K562 (cell line): ENCODE measurements around the gene EPO. TPM values are rescaled to one million over a fixed set of nuclear protein-coding genes. Genes with fewer than 3 reads are reported as not detected.

Source experiments
- CBFA2T2 ChIP-seq: fragments of 450-650 bp; conservative IDR thresholded peaks from 2 replicates; pipeline ENCODE4 v1.6.1; 2017; ENCODE audit warnings: mild to moderate bottlenecking
- CHD4 ChIP-seq: fragments of 200-600 bp; sonication (generic); IDR thresholded peaks from 3 replicates; pipeline ENCODE4 v1.6.1; 2012; ENCODE audit warnings: low read depth, mild to moderate bottlenecking, mixed read lengths, low read length, inconsistent platforms; ENCODE audit not compliant: insufficient read depth, insufficient replicate concordance, poor library complexity, severe bottlenecking
- FOXJ3 ChIP-seq: sonication (generic); formaldehyde crosslinking; IDR thresholded peaks from 2 replicates; pipeline ENCODE4 v1.4.0; 2020; ENCODE audit warnings: mild to moderate bottlenecking, missing genetic modification reagents
- FOXK2 ChIP-seq, 2 experiments: fragments of 450-650 bp; IDR thresholded peaks in 1 of 2; conservative IDR thresholded peaks in 1 of 2; 2 replicates each; pipeline ENCODE4 v1.6.1; 2016; ENCODE audit warnings: low read depth in 2 of 2, mild to moderate bottlenecking in 1 of 2
- HDAC1 ChIP-seq, 2 experiments: fragments of 450-650 bp; IDR thresholded peaks; 2 replicates each; pipeline ENCODE4 v1.6.1; 2016 to 2017; ENCODE audit warnings: inconsistent platforms in 1 of 2, mild to moderate bottlenecking in 1 of 2, moderate library complexity in 1 of 2
- HNRNPLL ChIP-seq: fragments of 200-400 bp; formaldehyde crosslinking; IDR thresholded peaks from 2 replicates; pipeline ENCODE4 v1.6.1; 2017; ENCODE audit warnings: low read length, low read depth, mild to moderate bottlenecking; ENCODE audit not compliant: poor library complexity, severe bottlenecking
- JUN ChIP-seq, 2 experiments: sonication (generic) in 1 of 2; formaldehyde crosslinking in 1 of 2; IDR thresholded peaks; 2 replicates each; pipeline versions ENCODE4 v1.6.1 to v1.8.0; 2012 to 2022; ENCODE audit warnings: borderline replicate concordance in 2 of 2, mild to moderate bottlenecking in 2 of 2, improper control_type of control experiment in 1 of 2, low read depth in 1 of 2, low read length in 1 of 2, missing genetic modification reagents in 1 of 2
- MLX ChIP-seq, 2 experiments: fragments of 450-650 bp in 1 of 2; sonication (generic) in 1 of 2; formaldehyde crosslinking; conservative IDR thresholded peaks; 2 replicates each; pipeline versions ENCODE4 v1.4.0 to v1.8.1; 2020 to 2022; ENCODE audit warnings: mild to moderate bottlenecking in 1 of 2, missing genetic modification reagents in 1 of 2
- NEUROD1 ChIP-seq: fragments of 150-350 bp; IDR thresholded peaks from 2 replicates; pipeline ENCODE4 v1.6.1; 2014; ENCODE audit warnings: borderline replicate concordance, low read length, low read depth; ENCODE audit not compliant: partially characterized antibody
- NR2C2 ChIP-seq, 2 experiments: fragments of 200-800 bp in 1 of 2; sonication (Bioruptor generic) in 1 of 2; sonication (generic) in 1 of 2; formaldehyde crosslinking in 1 of 2; IDR thresholded peaks; 2 replicates each; pipeline versions ENCODE4 v1.6.1 to v1.8.0; 2016 to 2022; ENCODE audit warnings: mild to moderate bottlenecking in 1 of 2, missing compliant biosample characterization in 1 of 2, missing genetic modification characterization in 1 of 2, missing genetic modification reagents in 1 of 2
- NUFIP1 ChIP-seq: fragments of 450-650 bp; IDR thresholded peaks from 2 replicates; pipeline ENCODE4 v1.6.1; 2018; ENCODE audit not compliant: partially characterized antibody
- OTX1 ChIP-seq: fragments of 450-650 bp; formaldehyde crosslinking; IDR thresholded peaks from 2 replicates; pipeline ENCODE4 v1.4.0; 2022; ENCODE audit warnings: mild to moderate bottlenecking
- TCF7L2 ChIP-seq: fragments of 150-350 bp; IDR thresholded peaks from 2 replicates; pipeline ENCODE4 v1.6.1; 2016; ENCODE audit warnings: low read depth, mild to moderate bottlenecking, low read length, moderate library complexity
- THAP7 ChIP-seq: fragments of 250-450 bp; sonication (Bioruptor Pico); IDR thresholded peaks from 2 replicates; pipeline ENCODE4 v1.5.0; 2021
- ZBED1 ChIP-seq: IDR thresholded peaks from 2 replicates; pipeline ENCODE4 v1.6.1; 2014
- ZNF165 ChIP-seq: fragments of 250-450 bp; sonication (Bioruptor Pico); IDR thresholded peaks from 2 replicates; pipeline ENCODE4 v1.4.0; 2020; ENCODE audit warnings: borderline replicate concordance
- ZNF586 ChIP-seq: fragments of 450-650 bp; formaldehyde crosslinking; conservative IDR thresholded peaks from 2 replicates; pipeline ENCODE4 v1.4.0; 2020; ENCODE audit warnings: mild to moderate bottlenecking, moderate library complexity
- ZNF699 ChIP-seq: fragments of 250-450 bp; sonication (Bioruptor Pico); IDR thresholded peaks from 2 replicates; pipeline ENCODE4 v1.8.0; 2021; ENCODE audit warnings: mild to moderate bottlenecking, moderate library complexity; ENCODE audit not compliant: insufficient replicate concordance
- polyA plus RNA-seq, 8 experiments: library from polyadenylated mRNA; depleted of rRNA in 4 of 8; stranded (reverse) in 5 of 8; unstranded in 3 of 8; fragments of >200 nt; fragmentation: Nextera tagmentation in 2 of 8; fragmentation: Illumina TruSeq in 1 of 8; extraction: Ambion mirVana in 2 of 8; extraction: Trizol in 1 of 8; gene quantifications; 2 replicates each; pipeline versions ENCODE4 v1.2.1 to v1.2.3, GENCODE V29; 2011 to 2014; ENCODE audit warnings: inconsistent platforms in 1 of 8, missing spikeins in 1 of 8
- total RNA-seq, 7 experiments: library from RNA; depleted of rRNA in 6 of 7; stranded (reverse); fragments of >200 nt in 6 of 7; fragmentation: Illumina TruSeq in 2 of 7; extraction: Trizol in 2 of 7; gene quantifications; 2 replicates each; pipeline versions ENCODE4 v1.2.1 to v1.2.3, GENCODE V29; 2011 to 2021; ENCODE audit warnings: low replicate concordance in 1 of 7
- TF ChIP-seq, protein P1 (sequence below), 2 experiments: fragments of 450-650 bp; IDR thresholded peaks; 2 replicates each; pipeline ENCODE4 v1.6.1; 2016
- TF ChIP-seq, protein P2 (sequence below): sonication (generic); formaldehyde crosslinking; IDR thresholded peaks from 2 replicates; pipeline ENCODE4 v1.8.0; 2022; ENCODE audit warnings: mild to moderate bottlenecking, missing genetic modification reagents
- TF ChIP-seq, protein P3 (sequence below): fragments of 250-450 bp; sonication (Bioruptor Pico); IDR thresholded peaks from 2 replicates; pipeline ENCODE4 v1.8.0; 2021; ENCODE audit warnings: mild to moderate bottlenecking, moderate library complexity

Gene EPO
- total and polyA plus RNA-seq, 9 of the 15 experiments (the other 6 are each of a cell fraction or from before 2014, with no cell fraction given) = 0.06 to 0.41 (median 0.07) TPM; not detected in 6

DNA sequence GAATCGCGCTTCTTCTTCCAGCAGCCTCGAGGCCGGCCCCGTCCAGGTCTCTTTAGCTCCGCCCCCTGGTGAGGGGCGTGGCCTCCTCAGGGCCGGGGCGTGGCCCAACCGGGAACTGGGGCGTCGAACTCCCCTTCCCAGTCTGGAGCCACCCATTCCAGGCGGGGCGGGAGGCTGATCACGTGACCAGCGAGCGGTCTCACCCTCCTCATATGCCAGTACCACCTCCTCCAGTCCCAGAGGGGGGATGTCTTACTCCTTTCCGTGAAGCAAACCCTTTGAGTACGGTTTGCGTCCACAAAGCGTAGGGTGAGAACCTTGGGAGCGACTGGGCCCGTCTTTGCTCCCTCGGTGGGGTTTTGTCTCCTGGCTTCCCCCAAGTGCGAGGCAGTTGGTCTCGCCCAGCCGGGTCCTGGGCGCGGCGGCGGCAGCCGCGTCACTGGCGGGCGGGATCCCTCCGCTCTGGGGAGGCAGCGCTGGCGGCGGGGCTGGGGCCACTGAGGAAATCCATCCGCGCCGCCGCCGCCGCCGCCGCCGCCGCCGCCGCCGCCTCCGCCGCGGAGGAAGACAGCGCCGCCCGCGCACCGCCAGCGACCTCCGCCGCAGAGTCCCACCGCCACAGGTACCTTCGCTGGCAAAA, 46.8 kb upstream of the EPO start, which contains the start of gene GNB2 (continued):
- TF ChIP-seq NR2C2 (CRISPR knock-in tag; IDR thresholded peaks at IDR 0.05) (0 out of 2 replicates have a peak, but pooled peaks have one; percentile 31), NR2C2 (tag; IDR thresholded peaks at IDR 0.05) (peak; percentile 34; the same call in 1 of the 2 replicates), CHD4 (no peak), HDAC1 (IDR thresholded peaks at IDR 0.05) (peak in 1 of 2 experiments; percentile 49; a peak in 1 of 4 replicates), NUFIP1 (peak; percentile 95), FOXJ3 (no peak), JUN (IDR thresholded peaks at IDR 0.05; ENCODE audit: borderline replicate concordance, low read depth, low read length) (peak; percentile 59; the same call in 1 of the 2 replicates), JUN (CRISPR knock-in tag; IDR thresholded peaks at IDR 0.05; ENCODE audit: borderline replicate concordance) (0 out of 2 replicates have a peak, but pooled peaks have one; percentile 12), ZBED1 (peak; percentile 73; the same call in 1 of the 2 replicates), FOXK2 (conservative IDR thresholded peaks at IDR 0.05 in 1 of 2, IDR thresholded peaks at IDR 0.05 in 1 of 2; ENCODE audit: low read depth in 2 of 2) (peak in 1 of 2 experiments; percentile 100; a peak in 2 of 4 replicates), THAP7 (peak; percentile 88), ZNF165 (CRISPR knock-in tag) (no peak), HNRNPLL (peak; percentile 75), OTX1 (CRISPR knock-in tag) (peak; percentile 68; the same call in 1 of the 2 replicates), NEUROD1 (peak; percentile 28), ZNF586 (no peak), MLX (CRISPR knock-in tag; conservative IDR thresholded peaks at IDR 0.05) (peak; percentile 85 to 95; a peak in 3 of 4 replicates), CBFA2T2 (peak; percentile 99), ZNF699 (CRISPR knock-in tag) (no peak), TCF7L2 (peak; percentile 97)
- TF ChIP-seq, protein P1, sequence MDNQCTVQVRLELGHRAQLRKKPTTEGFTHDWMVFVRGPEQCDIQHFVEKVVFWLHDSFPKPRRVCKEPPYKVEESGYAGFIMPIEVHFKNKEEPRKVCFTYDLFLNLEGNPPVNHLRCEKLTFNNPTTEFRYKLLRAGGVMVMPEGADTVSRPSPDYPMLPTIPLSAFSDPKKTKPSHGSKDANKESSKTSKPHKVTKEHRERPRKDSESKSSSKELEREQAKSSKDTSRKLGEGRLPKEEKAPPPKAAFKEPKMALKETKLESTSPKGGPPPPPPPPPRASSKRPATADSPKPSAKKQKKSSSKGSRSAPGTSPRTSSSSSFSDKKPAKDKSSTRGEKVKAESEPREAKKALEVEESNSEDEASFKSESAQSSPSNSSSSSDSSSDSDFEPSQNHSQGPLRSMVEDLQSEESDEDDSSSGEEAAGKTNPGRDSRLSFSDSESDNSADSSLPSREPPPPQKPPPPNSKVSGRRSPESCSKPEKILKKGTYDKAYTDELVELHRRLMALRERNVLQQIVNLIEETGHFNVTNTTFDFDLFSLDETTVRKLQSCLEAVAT (IDR thresholded peaks at IDR 0.05) = no peak
- TF ChIP-seq, protein P2, sequence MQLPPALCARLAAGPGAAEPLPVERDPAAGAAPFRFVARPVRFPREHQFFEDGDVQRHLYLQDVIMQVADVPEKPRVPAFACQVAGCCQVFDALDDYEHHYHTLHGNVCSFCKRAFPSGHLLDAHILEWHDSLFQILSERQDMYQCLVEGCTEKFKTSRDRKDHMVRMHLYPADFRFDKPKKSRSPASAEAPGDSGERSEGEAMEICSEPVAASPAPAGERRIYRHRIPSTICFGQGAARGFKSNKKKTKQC (CRISPR knock-in tag) = no peak
- TF ChIP-seq, protein P3, sequence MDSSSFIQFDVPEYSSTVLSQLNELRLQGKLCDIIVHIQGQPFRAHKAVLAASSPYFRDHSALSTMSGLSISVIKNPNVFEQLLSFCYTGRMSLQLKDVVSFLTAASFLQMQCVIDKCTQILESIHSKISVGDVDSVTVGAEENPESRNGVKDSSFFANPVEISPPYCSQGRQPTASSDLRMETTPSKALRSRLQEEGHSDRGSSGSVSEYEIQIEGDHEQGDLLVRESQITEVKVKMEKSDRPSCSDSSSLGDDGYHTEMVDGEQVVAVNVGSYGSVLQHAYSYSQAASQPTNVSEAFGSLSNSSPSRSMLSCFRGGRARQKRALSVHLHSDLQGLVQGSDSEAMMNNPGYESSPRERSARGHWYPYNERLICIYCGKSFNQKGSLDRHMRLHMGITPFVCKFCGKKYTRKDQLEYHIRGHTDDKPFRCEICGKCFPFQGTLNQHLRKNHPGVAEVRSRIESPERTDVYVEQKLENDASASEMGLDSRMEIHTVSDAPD (CRISPR knock-in tag) = no peak
